HL-60 (cell line): ENCODE measurements around the gene KRTAP10-12.

Source experiments
- DNase-seq, 2 experiments: peaks; one replicate each; pipeline ENCODE4 v3.0.0-alpha.2; 2010 to 2020; ENCODE audit warnings: low read depth in 1 of 2, low spot score in 1 of 2
- H3K27ac ChIP-seq: fragments of 250-450 bp; sonication (Bioruptor Pico); replicated peaks from 2 replicates; pipeline ENCODE4 v1.5.1; 2020; ENCODE audit warnings: mild to moderate bottlenecking, moderate library complexity
- H3K27me3 ChIP-seq: fragments of 250-450 bp; sonication (Bioruptor Pico); 2 replicates; pipeline ENCODE4 v1.5.1; 2021; ENCODE audit warnings: mild to moderate bottlenecking, moderate library complexity; ENCODE audit not compliant: insufficient read depth, poor library complexity, severe bottlenecking
- H3K4me3 ChIP-seq: replicated peaks from 2 replicates; pipeline ENCODE4 v1.5.1; 2011; ENCODE audit warnings: mild to moderate bottlenecking, control low read depth, low read length; ENCODE audit not compliant: insufficient read depth
- CTCF ChIP-seq: IDR thresholded peaks from one replicate; pipeline ENCODE4 v1.5.1; 2011; ENCODE audit warnings: low read length, control low read depth, inconsistent platforms; ENCODE audit not compliant: insufficient read depth
- GABPA ChIP-seq: IDR thresholded peaks from 2 replicates; pipeline ENCODE4 v1.6.1; 2012; ENCODE audit warnings: low read depth
- POLR2AphosphoS5 ChIP-seq: IDR thresholded peaks from 2 replicates; pipeline ENCODE4 v1.6.1; 2012; ENCODE audit warnings: low read depth
- SPI1 ChIP-seq: IDR thresholded peaks from 2 replicates; pipeline ENCODE4 v1.6.1; 2012; ENCODE audit warnings: low read depth, mild to moderate bottlenecking, borderline replicate concordance
- TF ChIP-seq, protein P1 (sequence below): IDR thresholded peaks from 2 replicates; pipeline ENCODE4 v1.6.1; 2012; ENCODE audit warnings: low read depth; ENCODE audit not compliant: insufficient replicate concordance

KRTAP10-12 gene

GRCh38 chr21:44695184-44695583 lies 1.8 kb upstream of the KRTAP10-12 start:
- H3K27me3 ChIP-seq, result peaks cover 20% of the 10 kb centered on the region
- H3K4me3 ChIP-seq, result no peak overlapping the region
- no peak for DNase-seq
- no peak overlapping the region for H3K27ac ChIP-seq
- no peak for TF ChIP-seq POLR2AphosphoS5

DNA sequence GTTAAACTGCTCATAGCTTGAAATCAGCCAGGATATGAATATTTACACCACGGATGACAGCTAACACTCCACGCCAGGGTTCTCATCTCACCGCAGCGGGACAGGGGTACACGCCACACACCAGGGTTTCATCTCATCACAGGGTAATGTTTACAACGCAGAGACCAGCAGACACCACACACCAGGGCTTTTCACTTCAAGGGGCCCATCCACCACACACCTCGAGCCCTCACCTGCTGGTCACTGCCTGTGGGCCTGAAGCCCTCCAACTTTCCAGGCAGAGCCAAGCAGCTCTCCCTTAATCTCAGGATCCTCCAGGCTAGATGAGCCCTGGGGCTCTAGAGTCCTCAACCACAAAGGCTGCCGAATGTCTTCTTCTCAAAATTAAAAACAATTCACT lies 1.3 kb upstream of the KRTAP10-12 start:
- DNase-seq, result no peak
- Histone ChIP-seq H3K4me3 (no peak overlapping the region), H3K27ac (no peak overlapping the region), H3K27me3 (peaks cover 20% of the 10 kb centered on the region)
- TF ChIP-seq CTCF, result no peak
- no peak for TF ChIP-seq SPI1
- TF ChIP-seq, protein P1, sequence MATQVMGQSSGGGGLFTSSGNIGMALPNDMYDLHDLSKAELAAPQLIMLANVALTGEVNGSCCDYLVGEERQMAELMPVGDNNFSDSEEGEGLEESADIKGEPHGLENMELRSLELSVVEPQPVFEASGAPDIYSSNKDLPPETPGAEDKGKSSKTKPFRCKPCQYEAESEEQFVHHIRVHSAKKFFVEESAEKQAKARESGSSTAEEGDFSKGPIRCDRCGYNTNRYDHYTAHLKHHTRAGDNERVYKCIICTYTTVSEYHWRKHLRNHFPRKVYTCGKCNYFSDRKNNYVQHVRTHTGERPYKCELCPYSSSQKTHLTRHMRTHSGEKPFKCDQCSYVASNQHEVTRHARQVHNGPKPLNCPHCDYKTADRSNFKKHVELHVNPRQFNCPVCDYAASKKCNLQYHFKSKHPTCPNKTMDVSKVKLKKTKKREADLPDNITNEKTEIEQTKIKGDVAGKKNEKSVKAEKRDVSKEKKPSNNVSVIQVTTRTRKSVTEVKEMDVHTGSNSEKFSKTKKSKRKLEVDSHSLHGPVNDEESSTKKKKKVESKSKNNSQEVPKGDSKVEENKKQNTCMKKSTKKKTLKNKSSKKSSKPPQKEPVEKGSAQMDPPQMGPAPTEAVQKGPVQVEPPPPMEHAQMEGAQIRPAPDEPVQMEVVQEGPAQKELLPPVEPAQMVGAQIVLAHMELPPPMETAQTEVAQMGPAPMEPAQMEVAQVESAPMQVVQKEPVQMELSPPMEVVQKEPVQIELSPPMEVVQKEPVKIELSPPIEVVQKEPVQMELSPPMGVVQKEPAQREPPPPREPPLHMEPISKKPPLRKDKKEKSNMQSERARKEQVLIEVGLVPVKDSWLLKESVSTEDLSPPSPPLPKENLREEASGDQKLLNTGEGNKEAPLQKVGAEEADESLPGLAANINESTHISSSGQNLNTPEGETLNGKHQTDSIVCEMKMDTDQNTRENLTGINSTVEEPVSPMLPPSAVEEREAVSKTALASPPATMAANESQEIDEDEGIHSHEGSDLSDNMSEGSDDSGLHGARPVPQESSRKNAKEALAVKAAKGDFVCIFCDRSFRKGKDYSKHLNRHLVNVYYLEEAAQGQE, result no peak
- no peak for TF ChIP-seq GABPA
- TF ChIP-seq POLR2AphosphoS5, result no peak

DNA sequence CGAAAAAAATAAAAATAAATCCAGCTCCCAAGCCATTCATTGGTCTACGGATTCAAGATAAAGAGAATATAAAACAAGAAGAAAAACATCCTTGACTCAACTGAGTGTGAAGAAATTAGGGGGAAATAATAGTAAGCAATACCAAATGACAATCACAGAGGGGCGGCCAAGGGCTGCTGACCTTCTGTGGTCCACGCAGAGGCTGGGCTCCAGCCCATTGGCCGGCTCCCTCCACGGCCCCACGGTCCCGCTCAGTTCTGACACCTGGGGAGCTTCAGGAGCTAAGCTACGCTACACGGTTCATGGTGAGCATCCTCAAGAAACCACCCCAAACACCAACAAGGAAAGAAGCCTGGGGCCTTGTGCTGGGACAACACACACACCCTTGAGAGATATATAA lies 400 bp upstream of the KRTAP10-12 start:
- no peak overlapping the region for H3K27ac ChIP-seq
- TF ChIP-seq CTCF (no peak), GABPA (no peak), SPI1 (no peak), POLR2AphosphoS5 (no peak)
- TF ChIP-seq, protein P1, result no peak
- H3K4me3 ChIP-seq, result no peak overlapping the region
- H3K27me3 ChIP-seq, result peaks cover 26% of the 10 kb centered on the region
- no peak for DNase-seq

DNA sequence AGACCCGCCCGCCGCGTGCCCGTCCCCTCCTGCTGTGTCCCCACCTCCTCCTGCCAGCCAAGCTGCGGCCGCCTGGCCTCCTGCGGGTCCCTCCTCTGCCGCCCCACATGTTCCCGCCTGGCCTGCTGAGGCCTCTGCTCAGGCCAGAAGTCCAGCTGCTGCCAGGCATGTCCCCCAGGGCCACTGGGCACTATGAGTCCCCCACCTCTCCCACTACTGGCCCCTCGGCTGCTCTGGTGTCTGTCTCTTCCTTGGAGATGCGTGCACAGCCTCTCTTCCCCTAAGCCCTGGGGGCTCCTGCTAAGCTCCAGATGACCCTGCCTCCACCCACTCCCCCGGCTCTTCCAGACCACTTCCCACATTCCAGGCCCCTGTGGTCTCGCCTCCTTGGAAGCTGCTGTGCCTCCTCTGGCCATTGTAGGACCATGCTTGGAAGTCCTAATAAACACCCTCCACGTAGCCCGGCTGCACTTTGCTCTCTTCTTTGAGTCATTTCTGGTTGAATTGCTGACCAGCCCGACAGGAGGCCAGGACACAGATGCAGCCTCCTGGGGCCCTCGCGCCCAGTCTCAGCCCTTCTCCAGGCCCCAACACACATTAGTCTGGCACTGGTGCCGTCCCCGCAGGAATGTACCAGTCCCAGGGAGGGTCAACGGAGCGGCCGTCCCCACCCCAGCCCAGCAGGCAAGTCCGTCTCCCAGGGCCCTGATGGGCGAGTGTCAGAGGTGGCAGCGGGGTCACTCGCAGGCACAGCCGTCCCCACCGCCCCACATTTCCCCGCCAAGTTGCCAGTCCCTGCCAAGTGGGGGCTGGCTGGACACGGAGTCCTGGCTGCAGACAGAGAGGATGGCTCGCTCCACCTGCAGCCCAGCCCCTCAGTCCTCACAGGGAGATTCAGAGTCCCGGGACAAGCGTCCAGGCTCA lies 1.1 kb downstream of the KRTAP10-12 start:
- Histone ChIP-seq H3K27me3 (peaks cover 33% of the 10 kb centered on the region), H3K4me3 (no peak overlapping the region), H3K27ac (no peak overlapping the region)
- TF ChIP-seq, protein P1, result no peak
- TF ChIP-seq POLR2AphosphoS5, result no peak
- no peak for TF ChIP-seq GABPA
- TF ChIP-seq CTCF, result no peak
- TF ChIP-seq SPI1, result no peak
- DNase-seq, result no peak
